Measurements from ENCODE around the gene RBM22.

The RBM22 gene

DNA sequence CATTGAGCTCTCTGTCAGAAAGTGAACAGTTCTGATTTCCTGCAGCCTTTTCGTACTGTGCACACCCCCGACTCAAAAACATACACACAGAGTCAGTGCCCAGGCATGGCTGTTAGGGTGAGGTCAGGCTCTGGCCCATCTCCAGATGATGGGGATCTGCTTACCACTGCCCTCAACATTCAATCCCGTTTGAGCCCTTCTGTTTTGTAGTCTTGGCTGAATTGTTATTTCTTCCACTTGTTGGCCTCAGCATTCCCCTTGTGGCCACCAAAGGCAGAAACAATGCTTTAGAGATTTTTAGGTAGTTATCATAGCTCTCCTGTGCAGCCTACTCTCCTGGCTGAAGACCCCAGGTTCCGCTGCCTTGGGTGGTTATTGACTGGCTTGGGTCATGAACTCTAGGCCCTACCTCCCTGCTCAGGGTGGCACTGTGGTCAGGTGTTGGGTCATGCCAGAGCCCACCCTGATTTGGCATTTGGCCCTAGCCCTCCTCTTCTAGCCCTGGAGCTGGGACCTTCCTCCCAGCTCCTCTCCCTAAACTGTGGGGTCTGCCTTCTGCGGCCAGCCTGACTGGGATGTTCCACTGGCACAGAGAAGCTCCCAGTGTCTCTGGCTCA lies 47.6 kb downstream of the RBM22 start:
- TF ChIP-seq CTCF (IDR thresholded peaks at IDR 0.05; ENCODE audit: insufficient read depth, low read depth, low read length, missing control alignments) = peak; percentile 22
- no peak for DNase-seq (ENCODE audit: low read depth)
- no peak overlapping the region for H3K4me3 ChIP-seq (ENCODE audit: low read length)

DNA sequence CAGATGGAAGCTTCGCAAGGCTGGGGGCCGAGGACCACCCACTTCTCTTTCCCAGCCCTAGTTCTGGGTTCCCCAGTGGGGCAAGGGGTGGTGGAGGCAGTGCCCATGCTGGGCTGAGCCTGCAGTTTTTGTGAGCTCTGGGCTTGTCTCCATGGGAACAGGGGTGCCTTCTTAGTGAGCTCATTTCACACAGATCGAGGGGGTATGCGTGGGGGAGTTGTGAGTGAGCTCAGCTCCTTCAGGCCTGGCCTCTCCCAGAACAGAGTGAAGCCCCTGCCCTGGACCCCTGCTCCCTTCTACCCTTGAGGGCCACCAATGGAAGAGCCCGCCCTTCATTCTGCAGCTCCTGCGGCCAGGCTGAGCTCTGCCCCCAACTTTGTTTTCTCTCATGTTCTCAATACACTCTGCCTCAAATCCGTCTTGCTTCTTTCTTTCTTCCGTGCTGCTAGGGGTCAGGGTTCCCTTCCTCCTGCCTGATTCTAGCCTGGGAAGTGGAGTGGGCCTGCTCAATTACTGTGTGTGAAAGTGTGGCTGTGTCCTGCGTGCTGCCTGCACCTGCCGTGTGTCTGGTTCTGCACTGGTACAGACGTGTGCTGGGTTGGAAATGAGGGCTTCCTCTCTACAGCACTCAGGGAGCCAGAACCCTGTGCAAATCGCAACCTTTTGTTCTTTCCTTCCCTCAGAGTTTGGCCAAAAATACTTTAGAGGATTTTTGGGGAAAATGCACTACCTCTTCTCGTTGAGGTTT lies 48.8 kb downstream of the RBM22 start:
- H3K4me3 ChIP-seq (ENCODE audit: low read length) = no peak overlapping the region
- no peak for DNase-seq (ENCODE audit: low read depth)
- no peak for TF ChIP-seq CTCF (IDR thresholded peaks at IDR 0.05; ENCODE audit: insufficient read depth, low read depth, low read length, missing control alignments)

DNA sequence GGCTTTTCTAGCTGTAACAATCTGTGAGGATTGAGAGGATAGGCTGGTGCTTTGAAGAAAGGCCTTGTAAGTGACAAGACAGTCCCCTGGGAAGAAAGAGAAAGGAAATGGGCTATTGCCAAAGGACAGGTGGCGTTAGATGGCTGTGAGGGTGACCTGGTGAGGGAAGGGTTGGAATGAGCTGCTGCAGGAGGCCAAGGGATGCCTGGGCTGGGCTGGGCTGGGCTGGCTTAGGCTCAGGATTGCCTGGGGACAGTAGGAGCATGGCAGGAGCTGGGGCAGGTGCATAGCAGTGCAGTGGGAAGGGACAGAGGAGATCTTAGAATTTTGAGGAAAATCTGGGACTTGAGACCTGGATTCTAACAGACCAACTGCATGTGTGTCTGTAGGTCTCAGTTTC lies 49.5 kb downstream of the RBM22 start:
- DNase-seq (ENCODE audit: low read depth) = no peak
- no peak overlapping the region for H3K4me3 ChIP-seq (ENCODE audit: low read length)
- no peak for TF ChIP-seq CTCF (IDR thresholded peaks at IDR 0.05; ENCODE audit: insufficient read depth, low read depth, low read length, missing control alignments)

- H3K4me3 ChIP-seq (ENCODE audit: low read length) = no peak overlapping the region
- TF ChIP-seq CTCF (IDR thresholded peaks at IDR 0.05; ENCODE audit: insufficient read depth, low read depth, low read length, missing control alignments) = no peak
- DNase-seq (ENCODE audit: low read depth) = no peak
Measured at GRCh38 chr5:150650021-150651006, 50.5 kb downstream of the RBM22 start.

DNA sequence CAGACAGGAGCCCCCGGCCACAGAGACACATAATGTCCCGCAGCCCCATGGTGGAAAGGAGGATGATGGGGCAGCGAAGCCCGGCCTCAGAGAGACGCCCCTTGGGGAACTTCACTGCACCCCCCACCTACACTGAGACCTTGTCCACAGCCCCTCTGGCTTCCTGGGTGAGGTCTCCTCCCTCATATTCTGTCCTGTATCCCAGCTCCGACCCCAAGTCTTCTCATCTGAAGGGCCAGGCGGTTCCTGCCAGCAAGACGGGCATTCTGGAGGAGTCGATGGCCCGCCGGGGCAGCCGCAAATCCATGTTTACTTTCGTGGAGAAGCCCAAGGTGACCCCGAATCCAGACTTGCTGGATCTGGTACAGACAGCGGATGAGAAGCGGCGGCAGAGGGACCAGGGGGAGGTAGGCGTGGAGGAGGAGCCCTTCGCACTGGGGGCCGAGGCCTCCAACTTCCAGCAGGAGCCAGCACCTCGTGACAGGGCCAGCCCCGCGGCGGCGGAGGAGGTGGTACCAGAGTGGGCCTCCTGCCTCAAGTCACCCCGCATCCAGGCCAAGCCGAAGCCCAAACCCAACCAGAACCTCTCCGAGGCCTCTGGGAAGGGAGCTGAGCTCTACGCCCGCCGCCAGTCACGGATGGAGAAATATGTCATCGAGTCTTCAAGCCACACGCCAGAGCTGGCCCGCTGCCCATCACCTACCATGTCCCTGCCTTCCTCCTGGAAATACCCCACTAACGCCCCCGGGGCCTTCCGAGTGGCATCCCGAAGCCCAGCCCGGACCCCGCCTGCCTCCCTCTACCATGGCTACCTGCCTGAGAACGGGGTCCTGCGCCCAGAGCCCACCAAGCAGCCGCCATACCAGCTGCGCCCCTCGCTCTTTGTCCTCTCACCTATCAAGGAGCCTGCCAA lies 51.5 kb downstream of the RBM22 start:
- H3K4me3 ChIP-seq (ENCODE audit: low read length) = no peak overlapping the region
- DNase-seq (ENCODE audit: low read depth) = no peak

More for the DNA sequence above, 51.5 kb downstream of the RBM22 start:
- TF ChIP-seq CTCF (IDR thresholded peaks at IDR 0.05; ENCODE audit: insufficient read depth, low read depth, low read length, missing control alignments) = no peak
